Activated B cell treated with CpG ODN at 0.5 μM for 24 hours (primary cell): ENCODE measurements around the gene ONECUT3. TPM values are rescaled to one million over a fixed set of nuclear protein-coding genes. Genes with fewer than 3 reads are reported as not detected.
"Not testable (repeated sequence)": the region's sequence is repeated elsewhere in the genome, so short reads cannot be mapped to it uniquely, and the experiment has no call there.

Experiments used
- ATAC-seq: fragments of 200-7000 bp; cut with Tn5 transposase; one replicate; pipeline ENCODE4 v1.10.0; 2021; ENCODE audit warnings: low read depth, mild to moderate bottlenecking, moderate library complexity
- CTCF ChIA-PET: fragments of 350-600 bp; sonication (Branson Sonifier 250); formaldehyde crosslinking; loops from one replicate; lab custom pipeline; 2021; ENCODE audit warnings: antibody characterized with exemption; lab: Charles Lee
- POLR2A ChIA-PET: fragments of 350-600 bp; sonication (Branson Sonifier 250); formaldehyde crosslinking; loops from one replicate; lab custom pipeline; 2021; ENCODE audit warnings: antibody characterized with exemption; lab: Charles Lee
- DNase-seq: peaks from one replicate; pipeline ENCODE4 v3.0.0; 2022
- H3K27ac Mint-ChIP-seq: one replicate; pipeline ENCODE4 v1.8.0; 2020; ENCODE audit warnings: mixed read lengths
- H3K27me3 Mint-ChIP-seq: one replicate; pipeline ENCODE4 v1.8.0; 2021; ENCODE audit warnings: mixed read lengths
- H3K36me3 Mint-ChIP-seq: one replicate; pipeline ENCODE4 v1.8.0; 2021; ENCODE audit warnings: low read depth, mixed read lengths
- H3K4me1 Mint-ChIP-seq: one replicate; pipeline ENCODE4 v1.8.0; 2021; ENCODE audit warnings: mixed read lengths
- H3K4me3 Mint-ChIP-seq: one replicate; pipeline ENCODE4 v1.8.0; 2020; ENCODE audit warnings: mild to moderate bottlenecking, mixed read lengths
- H3K9me3 Mint-ChIP-seq: one replicate; pipeline ENCODE4 v1.8.0; 2020; ENCODE audit warnings: mixed read lengths
- CTCF ChIP-seq: fragments of 200-600 bp; IDR thresholded peaks from one replicate; pipeline ENCODE4 v1.8.0; 2022; ENCODE audit warnings: antibody characterized with exemption, mild to moderate bottlenecking
- intact Hi-C: fragments of 100-400 bp; cut with micrococcal nuclease; formaldehyde crosslinking; loops from one replicate; pipeline ENCODE4 v1.15.1; 2024
- total RNA-seq: library from RNA; stranded (reverse); gene quantifications from 2 replicates; pipeline ENCODE4 v1.2.3, GENCODE V29; 2022

The ONECUT3 gene
- total RNA-seq: not detected in 2 replicates

GRCh38 chr19:1752757-1753728 is at the start of gene ONECUT3:
TSS of gene ONECUT3 (plus strand) at chr19:1753506. CDS start at chr19:1753663, 157 bp downstream.
- CTCF ChIA-PET: no interaction called here
- no peak within 1 kb of the TSS for H3K27ac Mint-ChIP-seq
- no peak for TF ChIP-seq CTCF
- H3K9me3 Mint-ChIP-seq: no peaks in the 10 kb centered on the region
- POLR2A ChIA-PET: no interaction called here
- peaks cover 28% of the 10 kb centered on the region for H3K27me3 Mint-ChIP-seq
- H3K4me1 Mint-ChIP-seq: peaks cover 34% of the 10 kb centered on the region
- no peaks in the 10 kb centered on the region for H3K36me3 Mint-ChIP-seq
- no peak for ATAC-seq
- intact Hi-C loops: loop anchor here (5.0 kb wide), 1 partner anchor 81 kb away; no protein-coding TSS in a partner anchor
- peak within 1 kb of the TSS; percentile 15 for H3K4me3 Mint-ChIP-seq
- DNase-seq: no peak

- H3K4me3 Mint-ChIP-seq: no peak overlapping the region
- DNase-seq (no peak), ATAC-seq (no peak)
- intact Hi-C loops: no loop called here
- H3K27me3 Mint-ChIP-seq: peaks cover 36% of the 10 kb centered on the region
- POLR2A ChIA-PET: no interaction called here
- TF ChIP-seq CTCF: no peak
- H3K27ac Mint-ChIP-seq: no peak overlapping the region
- H3K36me3 Mint-ChIP-seq: no peaks in the 10 kb centered on the region
- peaks cover 6% of the 10 kb centered on the region for H3K4me1 Mint-ChIP-seq
- CTCF ChIA-PET: no interaction called here
- peaks cover 4% of the 10 kb centered on the region for H3K9me3 Mint-ChIP-seq
Observed at GRCh38 chr19:1704339-1704738, 49.0 kb upstream of the ONECUT3 start.

- POLR2A ChIA-PET: no interaction called here
- Mint-ChIP-seq H3K27me3 (peaks cover 38% of the 10 kb centered on the region), H3K36me3 (no peaks in the 10 kb centered on the region), H3K27ac (no peak overlapping the region), H3K9me3 (peaks cover 4% of the 10 kb centered on the region), H3K4me1 (peaks cover 6% of the 10 kb centered on the region), H3K4me3 (no peak overlapping the region)
- CTCF ChIA-PET: no interaction called here
- TF ChIP-seq CTCF: no peak
- intact Hi-C loops: no loop called here
- no peak for ATAC-seq
- no peak for DNase-seq
Observed at GRCh38 chr19:1705367-1705766, 47.9 kb upstream of the ONECUT3 start.

- H3K27ac Mint-ChIP-seq, ATAC-seq, H3K4me3 Mint-ChIP-seq, H3K36me3 Mint-ChIP-seq, H3K9me3 Mint-ChIP-seq, H3K4me1 Mint-ChIP-seq, DNase-seq, CTCF ChIA-PET, intact Hi-C loops, POLR2A ChIA-PET: not testable (repeated sequence)
- H3K27me3 Mint-ChIP-seq: peaks cover 27% of the 10 kb centered on the region
Observed at GRCh38 chr19:1706646-1707045, 46.7 kb upstream of the ONECUT3 start.

GRCh38 chr19:1707240-1707639 is 46.1 kb upstream of the ONECUT3 start:
- ChIA-PET POLR2A (no interaction called here), CTCF (no interaction called here)
- Mint-ChIP-seq H3K4me3 (no peak overlapping the region), H3K36me3 (no peaks in the 10 kb centered on the region), H3K27ac (no peak overlapping the region), H3K27me3 (peaks cover 25% of the 10 kb centered on the region), H3K4me1 (no peaks in the 10 kb centered on the region), H3K9me3 (peaks cover 4% of the 10 kb centered on the region)
- TF ChIP-seq CTCF: no peak
- ATAC-seq: no peak
- no peak for DNase-seq
- intact Hi-C loops: no loop called here
